ENCODE data around the gene JTB. TPM values are rescaled to one million over a fixed set of nuclear protein-coding genes. Genes with fewer than 3 reads are reported as not detected.

The JTB gene
- polyA plus RNA-seq, 1 of the 3 experiments (the other 2 are of a cell fraction): 118 TPM

- Histone ChIP-seq H3K4me1 (ENCODE audit: control insufficient read depth in 1 of 2, insufficient read depth in 2 of 2, low read depth in 1 of 2, low read length in 1 of 2) (peaks cover 5 to 55% of the 10 kb centered on the region in 2 experiments; a peak in 3 of 4 replicates), H3K36me3 (replicated peaks in 1 of 2; ENCODE audit: control insufficient read depth in 1 of 2, insufficient read depth in 2 of 2, low read length in 1 of 2) (peaks cover 12 to 26% of the 10 kb centered on the region in 2 experiments), H3K9me3 (no peaks in the 10 kb centered on the region), H3F3A (replicated peaks; ENCODE audit: insufficient read depth) (peaks cover 15% of the 10 kb centered on the region), H3K79me2 (ENCODE audit: insufficient read depth) (peaks cover 69% of the 10 kb centered on the region), H3K9me2 (no peaks in the 10 kb centered on the region), H2AFZ (ENCODE audit: low read depth) (no peak overlapping the region), H3K9ac (no peak overlapping the region), H3K27me3 (ENCODE audit: insufficient read depth) (no peaks in the 10 kb centered on the region), H3K4me2 (peak overlapping the region; percentile 38; the same call in 1 of the 2 replicates), H4K20me1 (ENCODE audit: insufficient read depth) (peaks cover 38% of the 10 kb centered on the region), H3K4me3 (ENCODE audit: low read depth in 2 of 2, low read length in 1 of 2) (no peak overlapping the region; a peak in 1 of 4 replicates), H3K27ac (ENCODE audit: low read depth in 2 of 2, low read length in 1 of 2) (peak overlapping the region; percentile 25 to 77; a peak in 3 of 4 replicates)
- CTCF ChIA-PET: interaction anchor here (0.9 to 8.6 kb wide), 3 partner anchors 8 to 27 kb away, joined by 5 to 51 read pairs (median 50); partner anchors contain the start of genes DENND4B and RAB13
- no peak for DNase-seq
- 33% methylated on average over 4 of the region's 4 CpGs for WGBS (ENCODE audit: low lambda C conversion rate)
- POLR2A ChIA-PET: interaction anchor here (0.8 to 4.4 kb wide), 7 partner anchors 8 to 93 kb away, joined by 3 to 32 read pairs (median 4); partner anchors contain the start of genes CREB3L4, DENND4B, GATAD2B and JTB
- no peak for TF ChIP-seq YY1 (IDR thresholded peaks at IDR 0.05; ENCODE audit: low read depth)
- no peak for TF ChIP-seq RFX5 (IDR thresholded peaks at IDR 0.05; ENCODE audit: low read length)
- TF ChIP-seq ELF1 (IDR thresholded peaks at IDR 0.05): no peak
- no peak for TF ChIP-seq TEAD4 (IDR thresholded peaks at IDR 0.05; ENCODE audit: borderline replicate concordance, insufficient read depth)
- TF ChIP-seq FOXJ3 (CRISPR knock-in tag; IDR thresholded peaks at IDR 0.05): no peak
- no peak for TF ChIP-seq MAX (IDR thresholded peaks at IDR 0.05; ENCODE audit: low read depth)
- TF ChIP-seq CHD2 (IDR thresholded peaks at IDR 0.05; ENCODE audit: low read length, partially characterized antibody): no peak
These were observed 18.6 kb downstream of the JTB start for GRCh38 chr1:153958961-153959260.

GRCh38 chr1:153958111-153958960 lies 19.1 kb downstream of the JTB start, which contains the start of gene CRTC2:
TSS of gene CRTC2 (minus strand) at chr1:153958612. CDS start at chr1:153958497, 115 bp downstream.
- CTCF ChIA-PET: interaction anchor here (0.9 to 8.6 kb wide), 5 partner anchors 9 to 138 kb away, joined by 3 to 51 read pairs (median 10); partner anchors contain the start of genes CREB3L4, DENND4B and RAB13
- Histone ChIP-seq H3K4me2 (peak within 1 kb of the TSS; percentile 82), H2AFZ (ENCODE audit: low read depth) (no peak within 1 kb of the TSS), H4K20me1 (ENCODE audit: insufficient read depth) (peaks cover 41% of the 10 kb centered on the region), H3K9me3 (no peaks in the 10 kb centered on the region), H3K4me3 (ENCODE audit: low read depth in 2 of 2, low read length in 1 of 2) (peak within 1 kb of the TSS; percentile 69 to 95), H3K9ac (peak within 1 kb of the TSS; percentile 94), H3F3A (replicated peaks; ENCODE audit: insufficient read depth) (peaks cover 15% of the 10 kb centered on the region), H3K36me3 (replicated peaks in 1 of 2; ENCODE audit: control insufficient read depth in 1 of 2, insufficient read depth in 2 of 2, low read length in 1 of 2) (peaks cover 12 to 31% of the 10 kb centered on the region in 2 experiments), H3K9me2 (no peaks in the 10 kb centered on the region), H3K79me2 (ENCODE audit: insufficient read depth) (peaks cover 75% of the 10 kb centered on the region), H3K27ac (ENCODE audit: low read depth in 2 of 2, low read length in 1 of 2) (peak within 1 kb of the TSS; percentile 88 to 96), H3K27me3 (ENCODE audit: insufficient read depth) (no peaks in the 10 kb centered on the region), H3K4me1 (ENCODE audit: control insufficient read depth in 1 of 2, insufficient read depth in 2 of 2, low read depth in 1 of 2, low read length in 1 of 2) (peaks cover 5 to 53% of the 10 kb centered on the region in 2 experiments; a peak in 3 of 4 replicates)
- peak; percentile 26; the same call in 1 of the 2 replicates for TF ChIP-seq TCF12 (IDR thresholded peaks at IDR 0.05)
- no peak for TF ChIP-seq RCOR1 (IDR thresholded peaks at IDR 0.05; ENCODE audit: low read length)
- peak; percentile 92 for TF ChIP-seq GABPA (IDR thresholded peaks at IDR 0.05; ENCODE audit: low read depth)
- 0 out of 2 replicates have a peak, but pooled peaks have one; percentile 15 for TF ChIP-seq CTCF (IDR thresholded peaks at IDR 0.05)
- TF ChIP-seq MEF2A (IDR thresholded peaks at IDR 0.05; ENCODE audit: borderline replicate concordance, low read depth): no peak
- TF ChIP-seq POLR2AphosphoS5 (IDR thresholded peaks at IDR 0.05; ENCODE audit: low read depth, low read length): peak; percentile 85
- peak; percentile 96 for TF ChIP-seq CHD2 (IDR thresholded peaks at IDR 0.05; ENCODE audit: low read length, partially characterized antibody)
- peak; percentile 98 for TF ChIP-seq ELF1 (IDR thresholded peaks at IDR 0.05)
- peak; percentile 59; the same call in 1 of the 2 replicates for TF ChIP-seq YY1 (IDR thresholded peaks at IDR 0.05; ENCODE audit: low read depth)
- peak; percentile 51; the same call in 1 of the 2 replicates for TF ChIP-seq TAF1 (IDR thresholded peaks at IDR 0.05; ENCODE audit: borderline replicate concordance, low read depth, low read length)
- TF ChIP-seq SIN3A (IDR thresholded peaks at IDR 0.05; ENCODE audit: borderline replicate concordance, low read depth, low read length): 0 out of 2 replicates have a peak, but pooled peaks have one; percentile 21
- 0% methylated on average over 39 of the region's 75 CpGs for WGBS (ENCODE audit: low lambda C conversion rate)
- peak; percentile 97 for DNase-seq
- POLR2A ChIA-PET: interaction anchor here (0.8 to 4.4 kb wide), 8 partner anchors 9 to 92 kb away, joined by 3 to 32 read pairs (median 4); partner anchors contain the start of genes CREB3L4, DENND4B, GATAD2B and JTB
